DMS153 (cell line): ENCODE results near the gene ELMO1.

Experiments
- DNase-seq: peaks from one replicate; lab custom pipeline; 2025; lab: John Stamatoyannopoulos, UW

ELMO1 gene

DNA sequence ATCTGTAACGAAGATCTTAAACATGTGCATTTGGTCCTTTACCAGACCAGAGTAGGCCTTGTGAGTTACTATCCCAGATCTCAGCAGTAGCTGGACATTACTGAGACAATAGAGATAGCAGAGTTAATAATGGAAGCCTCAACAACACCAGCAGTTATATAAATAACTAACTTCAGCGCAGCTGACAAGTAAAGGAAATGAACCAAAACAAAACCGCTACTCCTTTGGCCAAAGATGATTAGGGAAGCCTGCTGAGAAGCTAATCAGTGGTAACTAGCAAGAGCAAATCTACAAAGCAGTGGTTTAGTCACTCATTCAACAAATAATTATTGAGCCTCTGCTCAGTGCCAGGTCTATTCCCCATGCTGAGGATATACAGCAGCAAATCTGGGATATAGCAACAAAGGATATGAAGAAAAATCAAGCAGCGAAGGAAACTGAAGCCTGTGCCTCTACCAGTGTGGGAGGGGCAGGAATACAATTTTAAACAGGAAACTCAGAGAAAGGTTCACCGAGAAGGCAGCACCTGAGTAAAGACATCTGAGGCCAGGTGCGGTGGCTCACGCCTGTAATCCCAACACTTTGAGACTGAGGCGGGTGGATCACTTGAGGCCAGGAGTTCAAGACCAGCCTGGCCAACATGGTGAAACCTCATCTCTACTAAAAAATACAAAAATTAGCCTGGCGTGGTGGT, 103.6 kb downstream of the ELMO1 start:
- peak; percentile 35 for DNase-seq

DNA sequence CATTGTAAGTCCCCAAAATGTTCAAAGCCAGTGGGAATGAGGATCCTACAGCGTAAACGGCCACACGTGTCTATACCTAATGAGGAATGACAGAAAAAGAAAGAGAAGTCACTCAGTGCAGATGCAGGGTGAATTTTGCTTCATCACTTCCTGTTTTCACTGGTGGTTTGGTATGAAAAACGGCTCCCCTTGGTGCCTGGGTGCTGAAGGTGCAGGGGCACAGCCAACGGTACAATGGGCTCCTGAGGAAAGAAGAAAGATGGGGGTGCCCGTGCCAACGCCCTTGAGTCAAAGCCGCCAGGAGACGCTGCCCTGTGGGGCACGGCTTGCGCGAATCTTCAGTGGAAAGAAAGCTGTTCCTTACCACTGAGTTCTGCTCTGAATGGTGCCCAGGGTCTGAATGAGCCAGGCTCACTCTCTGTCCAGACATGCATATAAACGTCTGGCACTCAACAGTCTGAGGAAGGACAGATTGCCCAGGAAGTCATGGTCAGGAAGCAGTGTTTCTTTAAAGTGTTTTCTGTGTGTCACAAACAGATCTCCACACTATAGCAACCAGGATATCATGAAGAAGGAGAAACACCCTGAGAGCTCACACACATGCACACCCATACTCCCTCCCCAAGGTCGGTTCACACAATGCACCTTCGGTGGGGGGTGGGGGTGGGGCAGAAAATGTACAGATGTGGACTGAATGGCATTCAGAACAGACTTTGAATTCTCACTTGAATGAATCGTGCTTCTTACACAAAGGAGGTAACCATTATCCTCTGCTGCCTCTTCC, 105.8 kb downstream of the ELMO1 start:
- DNase-seq, result peak; percentile 41

DNA sequence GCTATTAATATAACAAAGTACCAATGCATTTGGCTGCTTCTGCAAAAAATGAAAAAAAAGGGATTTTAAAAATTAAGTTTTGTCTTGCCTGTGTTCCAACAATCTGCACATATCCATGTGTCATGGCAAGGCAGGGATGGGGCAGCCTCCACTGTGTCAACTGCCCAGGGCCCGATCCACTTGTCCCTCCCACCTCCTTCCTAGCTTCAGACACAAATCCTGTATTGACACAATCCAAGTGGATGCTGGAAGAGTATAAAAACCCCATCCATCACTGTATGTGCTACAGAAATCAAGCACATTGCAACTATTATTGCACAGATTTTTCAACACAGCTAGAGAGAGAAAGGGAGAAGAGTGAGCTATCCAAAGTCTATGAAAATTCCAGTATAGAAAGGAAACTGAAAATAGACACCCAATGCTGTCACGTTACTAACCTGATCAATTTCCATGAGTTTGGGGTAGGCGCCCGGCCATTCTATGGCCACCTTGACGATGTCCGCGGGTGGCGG, 106.4 kb downstream of the ELMO1 start:
- peak; percentile 11 for DNase-seq

DNA sequence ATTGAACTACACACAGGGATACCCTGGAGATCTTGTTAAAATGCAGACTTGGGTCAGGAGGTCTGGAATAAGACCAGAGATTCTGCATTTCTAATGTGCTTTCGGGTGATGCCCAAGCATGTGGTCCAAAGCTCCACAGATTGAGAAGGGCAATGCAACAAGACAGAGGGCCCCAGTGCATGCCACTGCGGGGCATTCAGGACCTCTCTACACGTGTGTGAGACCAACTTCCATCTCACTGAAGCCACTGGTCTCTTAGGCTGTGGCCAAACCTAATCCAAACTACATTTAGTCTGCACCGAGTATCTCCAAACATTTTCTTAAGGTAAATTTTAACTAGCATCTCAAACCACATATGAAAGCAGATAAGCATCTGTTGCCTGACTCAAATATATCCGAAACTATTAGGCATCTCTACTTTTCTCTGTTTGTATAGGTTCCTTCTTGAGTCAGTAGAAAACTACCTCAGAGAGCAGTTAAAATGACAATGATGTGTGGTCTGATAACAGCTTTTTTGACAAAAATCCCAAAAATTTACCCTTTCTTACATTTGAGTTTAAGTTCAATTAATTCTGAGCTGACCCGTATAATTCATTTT, 107.5 kb downstream of the ELMO1 start:
- no peak for DNase-seq

DNA sequence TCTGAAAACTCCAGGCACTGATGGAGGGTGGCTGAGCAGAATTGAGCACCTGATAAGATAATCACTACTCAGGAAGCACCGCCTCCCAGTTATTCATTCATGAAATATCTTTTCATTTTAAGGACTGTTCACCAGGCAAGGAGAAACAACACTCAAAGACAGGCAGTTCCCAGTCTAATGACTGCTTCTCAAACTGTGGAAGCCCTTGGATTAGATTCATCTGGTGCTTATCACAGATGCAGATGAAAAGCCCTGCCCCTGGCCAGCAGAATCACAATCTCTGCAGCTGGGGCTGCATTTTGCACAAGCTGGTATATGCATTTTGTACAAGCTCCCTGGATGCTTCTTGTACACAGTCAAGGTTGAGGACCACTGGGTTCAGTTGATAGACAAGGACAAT, 109.7 kb downstream of the ELMO1 start:
- DNase-seq, result no peak

DNA sequence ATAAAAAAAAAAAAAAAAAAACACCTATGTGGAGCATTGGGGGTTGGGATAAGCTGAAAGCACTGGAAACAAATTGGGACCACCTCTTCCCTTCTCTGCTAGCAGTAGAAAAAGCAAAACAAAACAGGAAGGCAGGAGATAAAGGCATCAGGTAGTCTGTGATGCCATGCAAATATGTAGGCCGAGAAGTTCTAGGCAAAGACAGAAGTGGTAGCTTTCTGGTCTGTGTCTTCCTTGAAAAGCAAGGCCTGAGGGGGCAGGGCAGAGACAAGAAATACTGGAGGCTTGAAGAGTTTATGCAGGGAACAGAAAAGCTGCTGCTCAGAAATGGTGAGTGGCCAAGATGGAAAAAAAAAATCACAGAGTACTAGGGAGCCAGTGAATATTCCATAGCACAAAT, 111.1 kb downstream of the ELMO1 start:
- no peak for DNase-seq

DNA sequence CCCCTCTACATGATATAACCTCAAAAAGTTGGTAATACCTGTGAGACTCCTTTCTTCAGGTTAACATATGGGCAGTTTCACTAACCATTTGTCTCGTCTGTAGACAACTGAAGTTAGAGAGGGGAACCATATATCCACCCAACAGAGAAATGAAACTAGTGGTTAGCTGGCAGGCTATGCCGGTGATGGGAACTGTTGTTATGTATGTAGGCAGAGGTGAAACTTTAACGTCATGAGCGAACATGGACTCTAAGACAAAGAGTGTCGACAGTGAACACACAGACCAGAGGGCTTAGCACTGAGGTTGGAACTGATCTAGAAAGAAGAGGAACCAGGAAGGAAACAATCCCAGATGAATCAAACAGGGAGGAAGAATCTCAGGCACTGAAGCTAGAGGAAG, 112.4 kb downstream of the ELMO1 start:
- DNase-seq, result no peak

DNA sequence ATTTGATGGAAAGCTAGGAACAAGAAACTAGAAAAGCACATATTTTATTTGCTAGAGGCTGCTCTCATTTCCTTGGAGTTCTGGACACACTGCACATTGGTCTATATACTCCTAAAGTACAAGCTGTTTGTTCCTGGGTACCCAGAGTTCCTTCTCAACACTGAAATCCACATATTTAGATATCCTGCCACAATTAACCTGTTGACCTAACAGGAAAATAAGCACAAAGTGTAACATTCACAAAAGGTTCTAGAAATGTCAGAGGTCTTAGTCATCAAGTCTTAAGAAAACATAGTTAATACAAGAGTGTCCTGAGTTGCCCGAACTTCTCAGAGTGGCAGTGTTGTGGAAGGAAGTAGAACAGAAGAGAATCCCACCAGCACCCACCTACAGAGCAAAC, 115.6 kb downstream of the ELMO1 start:
- no peak for DNase-seq

DNA sequence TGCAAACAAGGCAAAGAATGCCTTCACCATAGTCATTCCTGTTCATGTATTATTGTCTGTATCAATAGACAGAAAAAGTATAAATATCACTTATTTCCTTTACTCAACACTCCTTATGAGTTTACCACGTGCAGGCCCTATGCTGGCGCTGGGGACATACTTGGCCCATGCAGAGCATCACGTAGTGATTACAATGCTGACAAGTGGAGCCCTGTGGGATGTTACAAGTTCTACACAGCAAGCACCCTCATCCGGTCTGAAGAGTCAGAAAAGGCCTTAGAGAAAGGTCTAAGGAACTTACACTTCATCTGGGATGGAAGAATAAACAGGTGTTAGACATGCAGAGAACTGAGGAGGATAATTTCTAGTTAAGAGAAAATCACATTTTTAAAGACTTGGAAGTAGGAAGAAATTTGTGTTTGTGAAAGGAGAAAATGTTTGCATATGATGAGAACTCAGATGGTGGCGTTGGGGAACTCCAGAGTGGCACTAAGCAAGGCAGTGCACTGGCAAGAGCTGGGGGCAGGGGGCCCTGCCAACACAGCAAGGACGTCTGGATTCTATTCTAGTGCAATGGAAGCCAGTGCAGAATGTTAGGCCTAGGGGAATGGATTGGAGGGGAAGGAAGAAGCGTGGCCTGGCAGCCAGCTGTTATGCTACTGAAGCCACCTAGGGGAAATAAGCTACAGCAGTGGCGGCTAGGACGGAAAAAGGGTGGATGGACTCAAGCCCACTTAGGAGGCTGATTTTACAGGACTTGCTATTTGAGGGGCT, 116.2 kb downstream of the ELMO1 start:
- DNase-seq, result no peak

DNA sequence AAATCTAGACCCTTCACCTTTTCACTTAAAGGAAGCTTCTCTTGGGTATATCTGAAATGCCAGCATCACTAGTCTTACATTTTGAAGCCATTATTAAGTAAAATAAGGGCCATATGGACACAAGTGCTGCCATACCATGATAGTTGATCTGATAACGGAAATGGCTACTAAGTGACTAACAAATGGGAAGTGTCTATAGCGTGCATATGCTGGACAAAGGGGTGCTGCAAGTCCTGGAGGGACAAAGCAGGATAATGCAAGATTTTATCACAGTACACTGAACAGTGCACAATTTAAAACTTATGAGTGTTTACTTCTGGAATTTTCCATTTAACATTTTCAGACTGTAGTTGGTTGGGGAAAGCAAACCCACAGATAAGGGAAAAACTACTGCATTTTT, 117.9 kb downstream of the ELMO1 start:
- no peak for DNase-seq

DNA sequence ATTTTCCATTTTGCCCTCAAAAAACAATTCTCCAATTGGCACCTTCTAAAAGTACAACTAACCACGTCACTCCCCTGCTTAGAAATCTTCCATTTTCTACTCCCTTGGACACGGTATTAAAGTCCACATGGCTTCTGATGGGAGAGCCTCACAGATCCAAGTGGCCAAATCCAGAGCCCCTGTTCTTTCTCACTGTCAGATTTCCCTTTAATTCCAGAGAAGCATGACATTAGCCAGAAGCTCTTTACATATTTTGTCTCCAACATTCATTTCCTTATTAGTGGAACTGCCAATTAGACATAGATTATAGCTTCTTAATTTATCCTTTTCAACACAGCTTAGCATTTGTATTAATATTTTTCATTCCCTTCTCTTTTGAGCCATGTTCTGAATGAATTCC, 118.7 kb downstream of the ELMO1 start:
- no peak for DNase-seq

DNA sequence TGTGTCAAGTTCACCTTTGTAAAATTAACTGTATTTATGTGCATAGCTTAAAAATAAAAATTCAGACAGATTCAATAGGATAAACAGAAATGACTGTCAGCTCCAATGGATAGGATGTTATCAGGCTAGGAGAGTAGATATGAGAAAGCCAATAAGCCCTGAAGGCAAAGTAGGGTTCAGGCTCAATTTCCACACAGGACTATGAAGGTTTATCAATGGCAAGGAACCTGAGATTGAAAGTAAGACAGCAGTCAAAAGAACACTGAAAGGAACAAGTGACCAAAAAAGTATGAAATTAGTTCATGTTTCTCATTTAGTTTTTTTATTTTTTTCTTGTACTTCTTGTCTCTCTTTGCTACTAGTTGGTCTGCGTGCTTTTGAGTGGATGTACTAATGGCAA, 121.4 kb downstream of the ELMO1 start:
- DNase-seq, result no peak

DNA sequence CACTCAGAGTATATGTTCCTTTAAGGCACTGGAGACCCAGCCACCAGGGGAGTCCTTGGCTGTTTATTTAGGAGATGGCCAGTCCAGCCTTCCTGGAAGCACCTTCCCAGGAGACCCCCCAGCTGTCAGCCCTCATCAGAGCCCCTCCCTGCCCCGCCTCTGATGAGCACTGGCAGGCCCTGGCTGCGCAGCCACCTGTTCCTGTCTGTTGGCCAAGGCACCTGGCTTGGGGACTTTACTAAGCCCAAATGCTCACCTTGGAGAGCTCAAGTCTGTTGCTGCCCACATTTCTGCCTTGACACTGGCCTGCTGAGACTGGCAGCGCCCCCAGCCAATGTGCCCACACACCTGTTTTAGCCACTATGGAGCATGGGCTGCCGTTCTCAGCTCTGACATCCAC, 124.7 kb downstream of the ELMO1 start:
- no peak for DNase-seq

DNA sequence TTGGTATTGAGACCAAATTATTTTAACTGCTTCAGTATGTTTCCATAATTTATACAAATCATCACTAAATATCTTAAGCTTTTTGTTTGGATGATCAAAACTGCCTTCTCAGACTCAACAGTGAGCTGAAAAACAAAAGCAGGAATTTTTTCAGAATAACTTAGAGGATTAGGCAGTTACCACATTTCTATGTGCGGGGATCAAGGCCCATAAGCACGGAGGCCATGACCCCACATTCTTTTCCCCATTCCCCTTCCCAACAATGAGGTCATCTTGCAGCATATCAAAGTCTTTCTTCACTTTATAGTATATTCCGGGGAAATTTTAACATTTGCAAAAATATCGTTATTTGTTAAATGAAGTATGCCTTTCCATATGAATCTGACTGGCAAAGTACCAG, 125.8 kb downstream of the ELMO1 start:
- no peak for DNase-seq

DNA sequence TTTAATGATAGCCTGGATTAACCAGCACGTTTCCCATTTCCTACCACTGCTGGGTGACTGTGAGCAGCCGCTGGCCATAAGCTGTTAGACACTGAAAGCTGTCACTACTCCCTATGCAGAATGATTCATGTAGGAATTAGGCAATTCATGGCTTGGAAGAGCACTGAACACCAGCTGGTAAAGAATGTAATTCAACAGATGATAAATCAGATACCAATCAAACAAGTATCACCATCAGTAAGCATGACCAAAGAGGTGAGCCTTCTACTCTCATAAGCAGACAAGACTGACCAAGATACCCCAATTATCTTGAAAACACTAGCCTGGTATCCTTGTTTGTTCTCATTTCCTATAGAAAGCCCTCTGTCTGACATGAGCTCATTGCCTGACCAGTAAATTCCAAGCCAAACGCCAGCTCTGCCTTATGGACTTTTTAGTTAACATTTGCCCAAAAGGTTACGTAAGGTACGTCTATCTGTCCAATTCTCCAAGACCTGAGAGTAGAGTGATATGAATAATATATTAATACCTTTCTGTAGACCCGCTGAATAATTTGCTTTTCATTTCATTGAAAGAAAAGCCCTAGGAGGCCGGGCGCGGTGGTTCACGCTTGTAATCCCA, 127.7 kb downstream of the ELMO1 start:
- DNase-seq, result no peak

DNA sequence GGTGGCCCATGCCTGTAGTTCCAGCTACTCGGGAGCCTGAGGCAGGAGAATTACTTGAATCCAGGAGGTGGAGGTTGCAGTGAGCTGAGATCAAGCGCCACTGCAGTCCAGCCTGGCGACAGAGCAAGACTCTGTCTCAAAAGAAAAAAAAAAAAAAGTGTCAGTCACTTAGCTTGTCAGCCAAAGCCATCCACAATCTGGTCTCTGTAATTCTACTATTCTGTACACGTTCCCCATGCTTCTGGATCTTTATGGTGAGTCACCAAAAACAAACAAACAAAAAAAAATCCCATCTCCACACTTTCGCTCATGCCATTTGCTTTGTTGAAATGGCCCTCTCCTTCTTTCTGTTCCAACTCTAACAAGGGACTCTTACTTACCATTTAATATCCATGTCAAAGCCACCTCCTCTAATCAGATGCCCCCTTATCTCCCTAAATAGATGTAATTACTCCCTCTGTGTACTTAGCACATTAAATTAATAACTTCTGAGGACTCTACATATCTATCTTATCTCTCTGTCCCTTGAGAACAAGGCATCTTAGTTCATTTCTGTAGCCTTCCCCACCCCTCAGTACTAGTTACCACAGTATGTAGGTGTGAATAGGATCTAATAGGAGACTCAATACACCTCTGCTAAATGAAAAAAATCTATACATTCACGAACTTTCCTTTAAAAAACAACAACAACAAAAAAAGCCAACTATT, 128.4 kb downstream of the ELMO1 start:
- no peak for DNase-seq

DNA sequence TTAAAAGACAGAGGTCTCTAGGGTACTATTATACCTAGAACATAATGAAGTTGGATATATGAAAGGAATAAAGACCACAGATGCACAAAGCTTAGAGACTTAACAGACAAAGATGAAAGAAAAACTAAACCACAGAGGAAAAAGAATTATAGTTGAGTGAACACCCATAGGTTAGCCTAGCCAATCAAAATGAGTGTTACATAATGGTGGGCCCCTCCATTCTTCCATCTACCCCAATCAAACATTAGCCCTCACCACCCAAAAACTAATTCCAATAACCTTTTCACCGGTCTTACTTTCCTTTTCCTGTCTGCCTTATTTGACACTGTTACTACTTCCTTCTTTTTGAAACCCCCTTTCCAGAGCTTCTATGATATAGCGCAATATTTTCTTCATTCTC, 130.1 kb downstream of the ELMO1 start:
- no peak for DNase-seq

DNA sequence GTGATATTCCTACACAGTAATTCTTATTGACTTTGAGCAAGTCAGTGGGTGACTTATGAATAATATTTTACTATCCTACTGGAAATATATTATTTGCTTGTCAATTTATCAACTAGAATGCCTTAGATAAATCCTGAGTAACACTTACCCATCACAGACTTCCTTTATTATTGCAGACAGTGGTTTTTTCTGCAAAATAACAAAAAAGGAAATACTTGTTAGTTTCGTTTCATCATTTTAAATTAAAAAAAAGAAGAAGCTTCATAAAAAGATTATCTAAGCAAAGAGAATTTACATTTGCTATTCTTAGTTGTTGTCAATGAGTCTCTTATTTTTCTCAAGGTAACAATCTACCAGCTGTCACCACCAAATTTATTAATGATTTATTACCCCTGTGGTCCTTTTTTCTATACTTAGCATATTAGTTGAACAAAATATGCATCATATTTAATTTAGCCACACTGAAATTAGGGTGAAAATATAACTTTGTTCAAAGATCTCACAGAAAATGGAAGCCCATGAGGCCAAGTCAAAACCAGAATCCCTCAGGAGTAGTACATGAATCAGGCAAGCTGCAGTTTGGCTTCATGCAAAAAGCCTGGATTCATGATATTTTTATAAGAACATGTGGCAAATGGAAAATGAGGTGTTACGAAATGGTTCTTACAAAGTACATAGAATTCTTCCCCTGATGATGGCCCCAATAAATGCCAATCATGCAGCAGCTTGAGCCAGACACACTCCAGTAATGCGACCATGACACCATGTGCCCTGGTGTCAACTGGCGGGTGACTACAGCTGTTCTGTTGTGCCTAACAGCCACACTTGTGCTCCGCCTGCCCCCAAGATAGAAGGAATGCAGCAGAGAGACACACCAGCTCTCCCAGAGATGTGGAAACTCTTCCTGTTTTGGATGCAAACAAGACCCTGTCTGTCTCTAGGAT, 132.6 kb downstream of the ELMO1 start:
- no peak for DNase-seq

DNA sequence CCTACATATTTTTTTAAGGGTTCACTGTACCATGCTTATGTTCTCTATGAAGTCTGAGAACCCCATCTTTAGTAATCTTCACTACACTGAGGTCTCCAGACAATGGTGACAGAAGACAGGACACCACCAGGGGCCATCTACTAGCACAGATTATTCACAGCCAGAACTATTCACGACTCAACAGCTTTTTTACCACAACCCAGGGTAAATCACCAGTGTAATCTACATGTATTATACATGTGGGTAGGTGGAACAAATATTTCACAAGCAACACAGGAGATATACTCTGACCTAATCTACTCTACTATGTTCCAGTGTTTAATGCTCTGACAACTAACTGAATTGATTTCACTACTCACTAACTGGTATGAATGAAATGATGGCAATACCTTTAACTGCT, 136.1 kb downstream of the ELMO1 start:
- DNase-seq, result no peak

DNA sequence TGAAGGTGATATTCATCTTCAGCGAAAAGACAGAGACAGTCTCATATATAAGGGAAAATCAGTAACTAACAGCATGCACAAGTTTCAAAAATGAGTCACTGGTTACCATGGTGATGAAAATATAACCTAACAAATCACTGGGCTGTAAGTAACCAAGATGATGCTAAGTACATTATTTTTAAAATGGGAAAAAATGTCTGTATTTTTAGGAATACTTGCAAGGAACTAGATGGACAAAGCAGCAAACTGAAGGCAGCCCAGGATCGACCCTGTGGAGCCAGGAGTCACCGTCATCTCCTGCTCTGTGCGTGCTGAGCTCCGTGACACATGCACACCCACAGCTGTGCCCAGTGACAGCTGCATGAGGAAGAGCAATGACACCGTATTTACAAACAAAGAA, 137.3 kb downstream of the ELMO1 start:
- no peak for DNase-seq
